HEK293 (cell line): ENCODE measurements around the gene EDN1.

ENCODE experiments used
- GLIS2 ChIP-seq: fragments of 450-650 bp; formaldehyde crosslinking; IDR thresholded peaks from 2 replicates; pipeline ENCODE4 v1.5.1; 2016; ENCODE audit warnings: missing biosample characterization, missing genetic modification characterization
- YY1 ChIP-seq: fragments of 450-650 bp; formaldehyde crosslinking; IDR thresholded peaks from 2 replicates; pipeline ENCODE4 v1.5.1; 2018; ENCODE audit warnings: missing biosample characterization, missing genetic modification characterization
- ZBTB20 ChIP-seq: fragments of 450-650 bp; formaldehyde crosslinking; IDR thresholded peaks from 2 replicates; pipeline ENCODE4 v1.5.1; 2016; ENCODE audit warnings: missing biosample characterization, missing genetic modification characterization
- ZNF202 ChIP-seq: fragments of 450-650 bp; formaldehyde crosslinking; IDR thresholded peaks from 2 replicates; pipeline ENCODE4 v1.5.1; 2016; ENCODE audit warnings: missing biosample characterization, missing genetic modification characterization, borderline replicate concordance
- ZNF23 ChIP-seq: fragments of 450-650 bp; formaldehyde crosslinking; IDR thresholded peaks from 2 replicates; pipeline ENCODE4 v1.5.1; 2016; ENCODE audit warnings: missing biosample characterization, missing genetic modification characterization, borderline replicate concordance
- ZNF626 ChIP-seq: fragments of 450-650 bp; sonication (Bioruptor Pico); formaldehyde crosslinking; IDR thresholded peaks from 2 replicates; pipeline ENCODE4 v1.5.1; 2018; ENCODE audit warnings: missing biosample characterization, missing genetic modification characterization, inconsistent platforms
- TF ChIP-seq, protein P1 (sequence below): fragments of 450-650 bp; formaldehyde crosslinking; IDR thresholded peaks from 2 replicates; pipeline ENCODE4 v1.5.1; 2016; ENCODE audit warnings: missing biosample characterization, missing genetic modification characterization
- TF ChIP-seq, protein P2 (sequence below): fragments of 450-650 bp; formaldehyde crosslinking; IDR thresholded peaks from 2 replicates; pipeline ENCODE4 v1.5.1; 2016; ENCODE audit warnings: missing biosample characterization, missing genetic modification characterization
- TF ChIP-seq, protein P3 (sequence below): fragments of 450-650 bp; formaldehyde crosslinking; IDR thresholded peaks from 2 replicates; pipeline ENCODE4 v1.5.1; 2016; ENCODE audit warnings: missing biosample characterization, missing genetic modification characterization, borderline replicate concordance

DNA sequence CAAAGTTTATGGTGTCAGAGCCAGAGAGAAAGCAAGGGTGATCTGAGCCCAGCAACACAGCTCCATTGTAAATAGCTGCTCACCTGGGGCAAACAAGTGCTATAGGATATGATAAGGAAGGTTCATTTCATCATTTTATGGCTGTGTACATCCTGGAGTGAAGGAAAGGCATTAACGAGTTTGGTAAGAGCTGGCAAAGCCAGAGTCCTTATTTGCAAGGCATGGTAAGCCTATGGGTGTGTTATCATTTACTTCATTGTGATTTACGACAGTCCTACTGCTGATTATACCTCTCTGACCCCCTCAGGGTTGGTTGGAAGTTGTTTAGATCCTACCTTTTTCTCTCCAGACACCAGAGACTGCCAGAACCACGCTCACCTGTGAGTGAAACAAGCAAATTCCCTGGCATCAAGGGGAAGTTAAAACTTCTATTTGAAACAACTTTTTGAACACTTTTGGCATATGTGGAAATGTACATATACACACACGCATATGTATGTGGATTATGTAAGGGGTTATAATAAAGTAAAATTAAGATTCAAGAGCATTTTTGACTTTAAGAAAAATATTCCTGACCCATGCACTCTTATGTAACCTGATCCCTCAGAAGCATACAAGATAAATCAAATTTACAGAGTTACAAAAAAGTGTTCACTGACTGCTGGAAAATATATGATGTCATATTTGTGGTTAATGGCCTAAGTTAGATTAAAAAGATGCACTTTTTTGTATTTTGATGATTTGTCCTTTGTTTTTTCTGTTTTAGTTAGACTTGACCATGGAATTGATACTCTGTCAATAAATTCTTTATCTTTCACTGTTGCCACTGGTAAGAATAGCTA is 40.4 kb upstream of the EDN1 start:
- TF ChIP-seq ZNF202 (tag by site-specific recombination) = no peak
- TF ChIP-seq, protein P1, sequence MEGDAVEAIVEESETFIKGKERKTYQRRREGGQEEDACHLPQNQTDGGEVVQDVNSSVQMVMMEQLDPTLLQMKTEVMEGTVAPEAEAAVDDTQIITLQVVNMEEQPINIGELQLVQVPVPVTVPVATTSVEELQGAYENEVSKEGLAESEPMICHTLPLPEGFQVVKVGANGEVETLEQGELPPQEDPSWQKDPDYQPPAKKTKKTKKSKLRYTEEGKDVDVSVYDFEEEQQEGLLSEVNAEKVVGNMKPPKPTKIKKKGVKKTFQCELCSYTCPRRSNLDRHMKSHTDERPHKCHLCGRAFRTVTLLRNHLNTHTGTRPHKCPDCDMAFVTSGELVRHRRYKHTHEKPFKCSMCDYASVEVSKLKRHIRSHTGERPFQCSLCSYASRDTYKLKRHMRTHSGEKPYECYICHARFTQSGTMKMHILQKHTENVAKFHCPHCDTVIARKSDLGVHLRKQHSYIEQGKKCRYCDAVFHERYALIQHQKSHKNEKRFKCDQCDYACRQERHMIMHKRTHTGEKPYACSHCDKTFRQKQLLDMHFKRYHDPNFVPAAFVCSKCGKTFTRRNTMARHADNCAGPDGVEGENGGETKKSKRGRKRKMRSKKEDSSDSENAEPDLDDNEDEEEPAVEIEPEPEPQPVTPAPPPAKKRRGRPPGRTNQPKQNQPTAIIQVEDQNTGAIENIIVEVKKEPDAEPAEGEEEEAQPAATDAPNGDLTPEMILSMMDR (tag by site-specific recombination) = no peak
- TF ChIP-seq, protein P2, sequence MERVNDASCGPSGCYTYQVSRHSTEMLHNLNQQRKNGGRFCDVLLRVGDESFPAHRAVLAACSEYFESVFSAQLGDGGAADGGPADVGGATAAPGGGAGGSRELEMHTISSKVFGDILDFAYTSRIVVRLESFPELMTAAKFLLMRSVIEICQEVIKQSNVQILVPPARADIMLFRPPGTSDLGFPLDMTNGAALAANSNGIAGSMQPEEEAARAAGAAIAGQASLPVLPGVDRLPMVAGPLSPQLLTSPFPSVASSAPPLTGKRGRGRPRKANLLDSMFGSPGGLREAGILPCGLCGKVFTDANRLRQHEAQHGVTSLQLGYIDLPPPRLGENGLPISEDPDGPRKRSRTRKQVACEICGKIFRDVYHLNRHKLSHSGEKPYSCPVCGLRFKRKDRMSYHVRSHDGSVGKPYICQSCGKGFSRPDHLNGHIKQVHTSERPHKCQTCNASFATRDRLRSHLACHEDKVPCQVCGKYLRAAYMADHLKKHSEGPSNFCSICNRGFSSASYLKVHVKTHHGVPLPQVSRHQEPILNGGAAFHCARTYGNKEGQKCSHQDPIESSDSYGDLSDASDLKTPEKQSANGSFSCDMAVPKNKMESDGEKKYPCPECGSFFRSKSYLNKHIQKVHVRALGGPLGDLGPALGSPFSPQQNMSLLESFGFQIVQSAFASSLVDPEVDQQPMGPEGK (tag by site-specific recombination) = no peak
- no peak for TF ChIP-seq ZNF626 (tag by site-specific recombination)
- TF ChIP-seq, protein P3, sequence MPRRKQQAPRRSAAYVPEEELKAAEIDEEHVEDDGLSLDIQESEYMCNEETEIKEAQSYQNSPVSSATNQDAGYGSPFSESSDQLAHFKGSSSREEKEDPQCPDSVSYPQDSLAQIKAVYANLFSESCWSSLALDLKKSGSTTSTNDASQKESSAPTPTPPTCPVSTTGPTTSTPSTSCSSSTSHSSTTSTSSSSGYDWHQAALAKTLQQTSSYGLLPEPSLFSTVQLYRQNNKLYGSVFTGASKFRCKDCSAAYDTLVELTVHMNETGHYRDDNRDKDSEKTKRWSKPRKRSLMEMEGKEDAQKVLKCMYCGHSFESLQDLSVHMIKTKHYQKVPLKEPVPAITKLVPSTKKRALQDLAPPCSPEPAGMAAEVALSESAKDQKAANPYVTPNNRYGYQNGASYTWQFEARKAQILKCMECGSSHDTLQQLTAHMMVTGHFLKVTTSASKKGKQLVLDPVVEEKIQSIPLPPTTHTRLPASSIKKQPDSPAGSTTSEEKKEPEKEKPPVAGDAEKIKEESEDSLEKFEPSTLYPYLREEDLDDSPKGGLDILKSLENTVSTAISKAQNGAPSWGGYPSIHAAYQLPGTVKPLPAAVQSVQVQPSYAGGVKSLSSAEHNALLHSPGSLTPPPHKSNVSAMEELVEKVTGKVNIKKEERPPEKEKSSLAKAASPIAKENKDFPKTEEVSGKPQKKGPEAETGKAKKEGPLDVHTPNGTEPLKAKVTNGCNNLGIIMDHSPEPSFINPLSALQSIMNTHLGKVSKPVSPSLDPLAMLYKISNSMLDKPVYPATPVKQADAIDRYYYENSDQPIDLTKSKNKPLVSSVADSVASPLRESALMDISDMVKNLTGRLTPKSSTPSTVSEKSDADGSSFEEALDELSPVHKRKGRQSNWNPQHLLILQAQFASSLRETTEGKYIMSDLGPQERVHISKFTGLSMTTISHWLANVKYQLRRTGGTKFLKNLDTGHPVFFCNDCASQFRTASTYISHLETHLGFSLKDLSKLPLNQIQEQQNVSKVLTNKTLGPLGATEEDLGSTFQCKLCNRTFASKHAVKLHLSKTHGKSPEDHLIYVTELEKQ (tag by site-specific recombination) = no peak
- no peak for TF ChIP-seq ZBTB20 (tag by site-specific recombination)
- TF ChIP-seq YY1 (tag by site-specific recombination) = no peak
- TF ChIP-seq GLIS2 = no peak
- no peak for TF ChIP-seq ZNF23 (tag by site-specific recombination)
